ENCODE results near the gene PRRT3. TPM values are rescaled to one million over a fixed set of nuclear protein-coding genes. Genes with fewer than 3 reads are reported as not detected.

The PRRT3 gene
- polyA plus RNA-seq, 1 experiment = 3.4 TPM

GRCh38 chr3:9948586-9948985 lies 3.6 kb downstream of the PRRT3 start:
- H3K4me3 ChIP-seq (ENCODE audit: low read depth, low read length) = no peak overlapping the region
- no peaks in the 10 kb centered on the region for H3K27me3 ChIP-seq (ENCODE audit: control insufficient read depth, insufficient read depth, low read length)
- ChIA-PET CTCF (no interaction called here), POLR2A (no interaction called here)
- DNase-seq (ENCODE audit: low read depth, low spot score) = no peak
- TF ChIP-seq CTCF (IDR thresholded peaks at IDR 0.05; ENCODE audit: low read depth, low read length) = no peak
- no peak overlapping the region for H3K27ac ChIP-seq (ENCODE audit: low read depth, low read length)
- no peaks in the 10 kb centered on the region; the same call in 1 of the 2 replicates for H3K9me3 ChIP-seq (ENCODE audit: control insufficient read depth, insufficient read depth, low read length)

DNA sequence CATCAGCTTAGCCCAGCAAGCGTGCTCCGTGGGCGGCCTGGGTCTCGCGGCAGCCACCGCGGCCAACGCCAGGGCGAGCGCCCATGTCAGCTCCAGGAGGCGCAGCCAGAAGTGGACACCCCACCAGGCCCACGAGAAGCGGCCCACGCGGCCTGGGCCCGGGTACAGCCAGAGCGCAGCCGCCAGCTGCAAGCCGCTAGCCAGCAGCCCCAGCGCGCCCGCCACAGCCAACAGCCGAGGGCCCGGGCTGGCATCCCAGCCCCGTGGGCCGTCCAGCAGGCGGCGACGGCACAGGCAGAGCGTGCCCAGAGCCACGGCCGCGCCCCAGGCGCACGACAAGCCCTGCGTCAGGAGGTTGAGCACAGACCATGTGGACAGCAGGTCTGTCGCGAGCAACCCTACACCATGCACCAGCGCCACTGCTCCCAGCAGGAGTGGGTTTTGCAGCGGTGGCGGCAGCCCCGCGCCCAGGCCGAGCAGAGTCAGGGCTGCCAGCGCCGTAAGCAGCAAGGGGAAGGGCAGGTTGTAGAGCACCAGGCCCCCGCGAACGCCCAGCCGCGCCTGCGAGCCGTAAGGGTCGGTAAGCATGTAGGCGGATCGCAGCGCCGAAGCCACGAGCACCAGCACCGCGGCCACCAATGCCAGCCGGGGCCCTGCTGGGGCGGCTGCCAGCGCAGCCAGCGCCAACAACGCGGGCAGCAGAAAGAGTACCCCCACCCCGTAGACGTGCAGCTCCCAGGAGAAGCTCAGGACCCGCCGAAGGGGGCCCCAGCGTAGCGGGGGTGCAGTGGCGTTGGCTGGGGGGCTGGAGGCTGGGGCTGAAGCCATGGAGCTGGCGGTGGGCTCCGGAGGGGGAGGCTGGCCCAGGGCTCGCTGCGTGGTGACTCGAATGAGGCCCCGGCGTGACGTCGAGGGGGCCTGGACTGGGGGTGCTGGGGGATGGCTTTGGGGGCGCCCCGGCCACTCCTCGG lies 4.9 kb downstream of the PRRT3 start:
- ChIA-PET POLR2A (interaction anchor here (0.8 to 1.6 kb wide), 8 partner anchors 14 to 155 kb away, joined by 3 to 22 read pairs (median 4); partner anchors contain the start of genes ARPC4, CRELD1 and TADA3), CTCF (interaction anchor here (0.6 to 2.9 kb wide), 33 partner anchors 8 to 355 kb away, joined by 3 to 43 read pairs (median 5); partner anchors contain the start of genes CRELD1 and EMC3)
- peak; percentile 49 for TF ChIP-seq CTCF (IDR thresholded peaks at IDR 0.05; ENCODE audit: low read depth, low read length)
- no peak overlapping the region for H3K27ac ChIP-seq (ENCODE audit: low read depth, low read length)
- peak overlapping the region; percentile 64 for H3K4me3 ChIP-seq (ENCODE audit: low read depth, low read length)
- no peaks in the 10 kb centered on the region for H3K27me3 ChIP-seq (ENCODE audit: control insufficient read depth, insufficient read depth, low read length)
- DNase-seq (ENCODE audit: low read depth, low spot score) = no peak
- H3K9me3 ChIP-seq (ENCODE audit: control insufficient read depth, insufficient read depth, low read length) = no peaks in the 10 kb centered on the region; the same call in 1 of the 2 replicates

- peak; percentile 63 for TF ChIP-seq CTCF (IDR thresholded peaks at IDR 0.05; ENCODE audit: low read depth, low read length)
- Histone ChIP-seq H3K27me3 (ENCODE audit: control insufficient read depth, insufficient read depth, low read length) (no peaks in the 10 kb centered on the region), H3K4me3 (ENCODE audit: low read depth, low read length) (peak overlapping the region; percentile 64), H3K27ac (ENCODE audit: low read depth, low read length) (peak overlapping the region; percentile 21), H3K9me3 (ENCODE audit: control insufficient read depth, insufficient read depth, low read length) (no peaks in the 10 kb centered on the region; the same call in 1 of the 2 replicates)
- ChIA-PET POLR2A (interaction anchor here (0.6 to 1.6 kb wide), 12 partner anchors 13 to 195 kb away, joined by 3 to 22 read pairs (median 4); partner anchors contain the start of genes ARPC4, CRELD1, TADA3 and VHL), CTCF (interaction anchor here (0.6 to 2.9 kb wide), 47 partner anchors 9 to 354 kb away, joined by 3 to 43 read pairs (median 4); partner anchors contain the start of genes ARPC4, CRELD1, EMC3 and TADA3)
- peak; percentile 66 for DNase-seq (ENCODE audit: low read depth, low spot score)
These were observed 5.8 kb downstream of the PRRT3 start for GRCh38 chr3:9946112-9947024.

- Histone ChIP-seq H3K4me3 (ENCODE audit: low read depth, low read length) (no peak overlapping the region), H3K27ac (ENCODE audit: low read depth, low read length) (no peak overlapping the region), H3K9me3 (ENCODE audit: control insufficient read depth, insufficient read depth, low read length) (no peaks in the 10 kb centered on the region; the same call in 1 of the 2 replicates), H3K27me3 (ENCODE audit: control insufficient read depth, insufficient read depth, low read length) (no peaks in the 10 kb centered on the region)
- POLR2A ChIA-PET = interaction anchor here (1.6 kb wide), 1 partner anchor 12 kb away, joined by 22 read pairs; the partner anchor contains the start of gene CRELD1
- DNase-seq (ENCODE audit: low read depth, low spot score) = no peak
- TF ChIP-seq CTCF (IDR thresholded peaks at IDR 0.05; ENCODE audit: low read depth, low read length) = no peak
- CTCF ChIA-PET = interaction anchor here (1.0 to 2.9 kb wide), 6 partner anchors 10 to 231 kb away, joined by 3 to 43 read pairs (median 14); partner anchors contain the start of gene CRELD1
These were observed 6.8 kb downstream of the PRRT3 start for GRCh38 chr3:9945358-9945757.
